Measurements from ENCODE around the gene CA12.

Gene CA12

DNA sequence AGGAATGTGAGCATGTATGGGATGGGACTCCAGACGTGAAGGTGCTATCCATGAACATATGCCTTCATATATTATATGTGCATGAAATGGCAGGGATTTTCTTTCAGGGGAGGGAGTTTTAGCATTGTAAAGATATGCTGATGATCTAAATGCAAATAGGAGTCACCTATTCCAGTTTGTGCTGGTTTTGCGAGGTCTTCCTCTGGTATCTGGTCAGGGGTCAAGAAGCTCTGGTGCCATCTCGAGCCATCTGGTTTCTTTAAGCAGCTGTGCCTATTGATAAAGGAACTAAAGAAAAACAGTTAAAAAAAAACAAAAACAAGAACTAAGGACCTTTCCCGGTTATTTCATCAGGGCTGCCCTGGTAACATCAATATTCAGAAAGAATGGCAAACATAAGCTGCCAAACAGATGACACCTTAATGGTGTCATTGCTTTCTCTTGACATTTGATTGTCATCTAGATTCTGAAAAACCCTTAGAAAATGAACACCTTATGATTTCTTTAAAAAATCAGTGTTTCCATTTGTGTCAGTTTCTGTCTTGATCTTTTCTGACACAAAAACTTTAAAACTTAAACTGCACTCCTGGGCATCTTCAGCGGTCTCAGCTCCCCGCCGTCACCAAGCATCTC lies 81.6 kb downstream of the CA12 start:
- no peak for DNase-seq

DNA sequence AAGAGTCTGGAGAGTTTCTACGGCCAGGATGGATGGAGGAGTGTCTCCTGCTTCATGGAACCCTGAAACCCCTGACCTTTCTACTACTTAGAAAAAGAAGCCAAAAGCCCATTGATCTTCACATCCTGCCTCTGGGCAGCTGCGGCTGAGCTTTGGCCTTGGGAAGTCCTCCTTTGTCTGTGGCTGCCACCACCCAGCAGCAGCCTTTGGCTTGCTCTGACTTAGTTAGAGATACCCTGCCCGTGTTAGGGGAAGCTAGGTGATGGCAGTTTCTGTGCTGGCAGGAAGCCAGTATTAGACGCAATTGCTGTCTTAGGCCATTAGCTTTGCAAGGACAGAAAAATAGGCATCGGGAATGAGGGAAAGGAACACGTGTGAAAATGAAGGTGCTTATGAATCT lies 85.5 kb downstream of the CA12 start:
- DNase-seq = no peak

DNA sequence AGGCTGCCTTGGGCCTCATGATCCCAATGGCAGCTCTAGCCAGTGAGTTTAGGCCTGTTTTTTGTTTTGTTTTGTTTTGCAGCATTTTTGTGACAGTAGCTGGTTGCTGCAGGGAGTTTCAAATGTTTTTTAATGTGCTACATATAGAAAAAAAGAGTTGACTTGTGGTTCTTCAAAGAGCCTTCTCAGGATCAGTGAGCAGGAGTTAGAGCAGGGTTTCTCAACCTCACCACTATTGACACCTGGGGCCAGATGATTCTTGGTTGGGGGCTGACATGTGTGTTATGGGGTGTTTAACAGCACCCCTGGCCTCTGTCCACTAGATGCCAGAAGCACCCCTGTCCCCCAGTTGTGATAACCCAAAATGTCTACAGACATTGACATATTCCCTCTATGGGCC lies 86.3 kb downstream of the CA12 start:
- DNase-seq = no peak

DNA sequence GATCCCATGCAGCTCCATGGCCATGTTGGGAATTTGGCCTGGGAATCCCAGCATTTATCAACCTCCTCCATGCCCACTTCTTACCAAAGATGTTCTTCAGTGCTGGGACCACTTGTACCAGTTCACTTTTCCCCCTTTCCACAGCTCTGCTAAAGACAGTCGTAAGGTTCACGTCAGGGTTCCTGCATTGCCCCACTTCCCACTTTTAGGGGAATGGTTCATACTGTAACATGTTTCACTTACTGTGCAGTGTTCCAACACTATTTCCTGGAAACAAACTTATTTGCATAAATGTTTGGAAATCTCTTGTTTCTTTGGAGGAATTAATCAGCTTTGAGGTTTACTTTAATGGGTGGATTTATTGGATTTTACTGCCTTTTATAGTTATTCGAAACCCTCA lies 87.3 kb downstream of the CA12 start:
- DNase-seq = no peak

DNA sequence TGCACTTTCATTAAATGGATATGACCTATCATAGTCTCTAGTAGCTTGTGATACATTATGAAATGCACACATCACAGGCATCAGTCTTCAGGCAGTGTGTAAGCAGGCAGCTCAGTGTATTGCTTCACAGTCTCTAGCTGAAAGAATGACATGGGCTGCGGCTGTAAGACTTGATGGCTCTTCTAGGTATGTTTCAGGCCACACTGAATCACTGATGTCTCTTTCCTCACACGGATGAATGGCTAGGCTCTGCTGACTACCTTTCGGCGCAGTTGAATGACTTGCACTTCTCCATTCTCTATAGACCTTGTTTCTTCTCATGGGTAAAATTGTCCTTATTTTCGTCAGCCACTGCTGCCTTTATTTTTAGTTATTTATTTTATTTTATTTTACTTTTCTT lies 88.9 kb downstream of the CA12 start:
- no peak for DNase-seq

DNA sequence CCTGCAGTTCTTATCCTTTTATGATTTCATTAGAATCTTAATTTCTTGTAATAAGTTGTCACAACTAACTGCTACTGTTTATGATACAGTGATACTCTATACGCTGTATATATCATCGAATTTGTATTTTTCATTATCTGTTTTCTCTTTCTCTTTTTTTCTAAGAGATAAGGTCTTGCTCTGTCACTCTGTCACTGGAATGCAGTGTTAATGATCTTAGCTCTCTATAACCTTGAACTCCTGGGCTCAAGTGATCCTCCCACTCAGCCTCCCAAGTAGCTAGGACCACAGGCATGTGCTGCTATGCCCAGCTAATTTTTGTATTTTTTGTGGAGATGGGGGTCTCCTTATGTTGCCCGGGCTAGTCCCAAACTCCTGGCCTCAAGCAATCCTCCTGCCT lies 89.4 kb downstream of the CA12 start:
- no peak for DNase-seq

DNA sequence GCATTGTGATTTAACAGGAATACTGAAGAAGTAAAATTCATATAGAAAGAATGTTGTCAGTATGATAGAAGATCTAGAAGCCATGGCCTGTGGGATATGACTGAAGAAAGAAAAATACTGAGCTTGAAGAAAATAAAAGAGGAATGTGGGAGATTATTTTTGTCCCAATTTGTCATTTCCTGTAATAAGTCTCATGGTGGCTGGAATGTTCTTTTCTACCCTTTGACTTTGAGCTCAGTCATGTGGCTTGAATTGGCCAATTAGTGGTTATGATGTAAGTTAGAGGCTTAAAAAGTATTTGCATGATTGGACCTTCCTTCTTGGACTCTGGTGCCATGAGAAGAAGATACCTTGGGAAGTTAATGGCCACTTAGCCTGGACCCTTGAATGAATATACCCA lies 90.1 kb downstream of the CA12 start:
- DNase-seq = no peak

DNA sequence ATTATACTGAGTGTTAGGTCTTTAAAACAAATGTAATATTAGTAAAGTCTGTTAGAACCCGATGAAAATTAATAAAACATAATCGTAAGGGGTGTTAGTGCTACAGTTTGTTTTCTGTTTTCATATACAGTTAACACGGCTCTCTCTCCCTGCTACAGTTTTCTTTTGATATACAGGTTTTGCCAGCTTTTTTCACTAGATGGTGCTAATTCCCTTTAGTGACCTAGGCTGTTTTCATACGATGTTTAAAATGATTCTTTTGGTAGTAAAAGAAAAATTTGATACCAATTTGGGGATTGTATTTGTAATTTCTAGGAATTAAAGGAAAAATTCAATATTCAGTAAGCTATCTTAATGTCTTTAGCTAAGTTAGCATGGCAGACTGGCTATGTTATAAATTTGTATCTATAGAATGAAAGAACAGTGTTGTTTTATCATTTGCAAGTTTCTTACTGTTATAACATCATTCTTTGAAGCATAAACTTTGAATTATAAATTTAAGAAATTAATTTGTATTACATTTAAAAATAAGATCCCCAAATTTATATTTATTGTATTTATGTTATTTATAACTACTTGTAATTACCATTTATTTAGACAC lies 92.8 kb downstream of the CA12 start:
- DNase-seq = peak; percentile 54

DNA sequence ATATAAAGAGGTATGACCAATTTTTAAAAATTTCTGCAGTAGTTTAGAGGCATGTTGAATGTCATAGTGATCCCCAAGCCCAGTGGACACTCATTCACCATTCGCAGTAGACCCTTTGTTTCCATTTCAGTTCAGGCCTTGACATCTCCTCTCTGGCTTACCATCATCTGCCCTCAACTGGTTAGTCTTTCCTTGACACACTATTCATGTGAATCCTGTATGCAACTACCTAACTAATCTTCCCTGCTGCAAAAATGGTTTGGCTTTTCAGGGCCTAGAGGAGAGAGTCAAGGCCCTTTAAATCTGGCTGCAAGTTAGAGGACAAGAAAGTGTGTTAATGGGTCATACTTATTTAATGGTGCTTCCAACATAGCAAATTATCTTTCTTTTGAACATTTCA lies 93.3 kb downstream of the CA12 start:
- no peak for DNase-seq

DNA sequence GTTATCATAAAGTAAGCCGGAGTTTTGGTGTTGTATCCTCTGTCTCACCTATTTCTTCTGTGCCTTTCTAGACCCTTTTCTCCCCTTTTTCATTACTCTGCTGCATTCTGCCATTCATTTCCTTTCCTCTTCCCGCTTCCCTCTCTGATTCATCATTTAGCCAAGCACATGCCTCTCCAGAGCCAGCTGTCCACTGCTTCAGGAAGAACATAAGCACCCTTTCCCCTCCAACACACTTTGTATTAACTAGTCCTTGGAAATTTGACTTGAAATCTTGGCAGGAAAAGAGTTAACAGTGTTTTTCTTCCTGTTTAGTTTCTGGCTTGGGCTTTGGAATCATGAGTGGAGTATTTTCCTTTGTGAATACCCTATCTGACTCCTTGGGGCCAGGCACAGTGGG lies 94.5 kb downstream of the CA12 start:
- DNase-seq = no peak

DNA sequence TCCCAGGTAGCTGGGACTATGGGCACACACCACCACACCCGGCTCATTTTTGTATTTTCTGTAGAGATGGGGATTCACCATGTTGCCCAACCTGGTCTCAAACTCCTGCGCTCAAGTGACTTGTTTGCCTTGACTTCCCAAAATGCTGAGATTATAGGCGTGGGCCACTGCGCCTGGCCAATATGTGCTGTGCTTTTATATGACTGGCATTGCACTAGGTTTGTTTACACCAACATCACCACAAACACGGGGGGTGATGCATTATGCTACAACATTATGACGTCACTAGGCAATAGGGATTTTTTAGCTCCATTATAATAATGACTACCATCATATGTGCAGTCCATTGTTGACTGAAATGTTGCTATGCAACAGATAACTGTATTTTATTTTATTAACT lies 97.3 kb downstream of the CA12 start:
- no peak for DNase-seq

DNA sequence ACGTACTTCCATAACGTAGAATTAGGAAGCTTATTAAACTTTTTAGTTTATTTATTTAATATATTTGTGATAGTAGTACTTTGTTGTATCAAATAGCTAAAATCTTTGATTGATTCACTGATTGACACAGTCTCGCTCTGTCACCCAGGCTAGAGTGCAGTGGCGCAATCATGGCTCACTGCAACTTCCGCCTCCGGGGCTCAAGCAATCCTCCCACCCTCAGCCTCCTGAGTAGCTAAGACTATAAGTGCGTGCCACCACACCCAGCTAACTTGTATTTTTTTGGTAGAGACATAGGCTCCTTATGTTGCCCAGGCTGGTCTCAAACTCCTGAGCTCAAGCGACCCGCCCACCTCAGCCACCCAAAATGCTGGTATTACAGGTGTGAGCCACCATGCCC lies 98.5 kb downstream of the CA12 start:
- DNase-seq = no peak

DNA sequence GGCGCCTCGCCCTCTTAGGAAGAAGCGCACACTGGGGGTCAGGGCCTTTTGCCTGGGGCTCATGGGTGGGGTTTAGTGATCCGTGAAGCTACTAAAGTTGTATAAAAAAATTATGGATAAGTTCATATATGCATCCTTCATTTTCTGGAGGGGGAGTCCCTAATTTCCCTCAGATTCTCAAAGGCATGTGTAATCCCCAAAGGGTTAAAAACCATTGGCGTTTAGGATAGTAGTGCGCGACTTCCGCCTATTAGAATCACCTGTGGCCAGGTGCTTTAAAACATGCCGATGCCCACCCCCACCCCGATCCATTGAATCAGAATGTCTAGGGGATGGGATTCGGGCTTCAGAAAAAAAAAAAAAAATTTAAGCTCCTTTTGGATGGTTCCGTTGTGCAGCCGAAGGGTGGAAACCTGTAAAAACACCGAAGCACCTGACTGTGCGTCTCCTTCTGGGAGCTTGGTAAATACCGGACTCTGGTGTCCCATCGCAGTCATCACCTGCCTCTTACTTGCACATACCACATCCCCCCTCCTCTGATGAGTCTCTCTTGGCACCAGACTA lies 103.7 kb downstream of the CA12 start:
- DNase-seq = no peak

DNA sequence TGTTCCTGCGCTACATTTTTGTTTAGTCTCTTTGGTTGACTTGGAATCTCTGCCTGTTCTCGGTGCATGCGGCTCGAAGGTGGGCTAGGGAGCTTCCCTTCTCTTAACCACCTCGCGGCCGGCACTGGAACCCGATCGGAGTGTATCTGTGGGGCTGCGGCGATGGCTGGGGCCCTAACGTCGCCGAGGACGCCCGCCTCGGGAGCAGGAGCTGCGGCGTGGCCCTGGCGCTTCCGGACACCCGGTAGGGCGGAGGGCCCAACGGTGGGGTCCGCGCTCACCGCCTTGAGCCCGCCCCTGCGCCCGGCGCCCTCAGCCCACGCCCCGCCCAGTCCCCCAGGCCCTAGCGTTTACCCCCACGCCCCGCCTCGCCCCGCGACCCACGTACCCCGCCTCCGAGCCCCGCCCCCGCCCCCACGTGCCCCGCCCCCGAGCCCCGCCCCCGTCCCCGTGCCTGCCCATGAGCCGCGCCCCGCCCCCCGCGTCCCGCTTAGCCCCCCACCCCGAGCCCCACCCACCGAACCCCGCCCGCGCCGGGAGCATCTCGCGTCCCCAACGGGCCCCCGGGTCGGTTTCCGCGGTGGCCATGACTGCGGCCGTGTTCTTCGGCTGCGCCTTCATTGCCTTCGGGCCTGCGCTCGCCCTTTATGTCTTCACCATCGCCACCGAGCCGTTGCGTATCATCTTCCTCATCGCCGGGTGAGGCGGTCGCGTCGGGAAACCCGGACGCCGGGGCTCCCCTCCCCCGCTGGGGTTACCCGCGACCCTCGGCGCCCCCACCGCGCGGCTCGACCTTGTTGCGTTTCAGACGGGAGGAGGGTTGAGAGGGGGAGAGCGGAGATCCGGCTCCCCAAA lies 104.4 kb downstream of the CA12 start, which contains the start of gene APH1B:
Gene APH1B, plus strand, starts transcription at position 568 of the 855 bp plus-strand sequence. Its CDS starts 19 bp downstream, at position 587.
- peak; percentile 80 for DNase-seq

DNA sequence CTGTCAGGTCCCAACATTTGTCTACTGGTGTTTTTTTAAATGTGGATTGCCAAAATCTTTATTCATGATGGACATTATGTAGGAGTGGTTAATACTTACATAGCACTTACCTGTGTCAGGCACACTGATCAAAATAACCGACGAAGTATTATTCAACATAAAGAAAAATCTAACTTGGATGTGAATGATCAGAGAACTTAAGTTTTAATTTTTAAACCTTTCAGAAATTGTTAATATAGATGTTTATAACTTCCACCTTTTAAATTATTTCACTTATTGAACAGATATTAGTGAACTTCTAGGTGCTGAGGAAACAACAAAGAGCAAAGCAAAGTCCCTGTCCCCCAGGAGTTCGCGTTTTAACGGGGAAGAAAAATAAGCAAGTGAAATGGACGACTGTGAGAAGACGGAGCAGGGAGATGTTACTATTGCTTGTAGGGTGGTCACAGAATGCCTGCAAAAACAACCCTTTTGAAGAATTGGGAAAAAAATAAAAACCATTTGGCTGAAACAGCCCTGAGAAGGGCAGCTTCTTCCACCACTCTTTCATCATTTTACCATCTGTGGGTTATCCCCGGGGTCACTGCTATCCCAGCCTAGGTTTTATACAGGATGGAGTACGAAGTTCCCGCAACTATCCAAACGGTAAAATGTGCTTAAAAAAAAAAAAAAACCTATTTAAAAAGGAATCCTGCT lies 105.2 kb downstream of the CA12 start:
- DNase-seq = no peak

DNA sequence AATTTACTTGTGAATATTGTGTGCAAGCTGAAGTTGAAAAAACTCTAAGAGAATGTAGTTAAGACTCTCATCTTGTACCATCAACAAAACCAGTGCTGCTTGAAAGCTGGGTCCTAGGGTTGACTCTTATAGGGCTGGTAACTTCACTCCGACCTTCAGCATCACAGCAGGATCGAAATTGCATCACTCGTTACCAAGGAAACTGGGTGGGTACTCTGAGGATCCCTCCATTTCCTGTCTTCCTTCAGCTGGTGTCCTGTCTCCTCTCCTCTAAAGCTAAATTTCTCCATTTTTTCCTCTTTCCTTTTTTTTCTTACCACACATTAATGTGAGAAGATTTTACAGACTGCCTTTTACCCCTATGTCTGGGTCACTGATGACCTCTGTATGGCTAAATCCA lies 107.2 kb downstream of the CA12 start:
- peak; percentile 14 for DNase-seq
